Effector memory CD4-positive, alpha-beta T cell (primary cell): ENCODE data around the gene SYNGR4.
"Not testable (repeated sequence)": the region's sequence is repeated elsewhere in the genome, so short reads cannot be mapped to it uniquely, and the experiment has no call there.

Experiments used
- DNase-seq, 3 donors: peaks; one replicate each; pipeline ENCODE4 v3.0.0-alpha.2; 2020
- H3K27ac ChIP-seq: 2 replicates; pipeline ENCODE4 v1.7.0; 2013; ENCODE audit warnings: mild to moderate bottlenecking, low read length, moderate library complexity; ENCODE audit not compliant: insufficient read depth, poor library complexity, severe bottlenecking
- H3K27me3 ChIP-seq: replicated peaks from 2 replicates; pipeline ENCODE4 v1.7.0; 2013; ENCODE audit warnings: mild to moderate bottlenecking, low read length; ENCODE audit not compliant: insufficient read depth, control insufficient read depth, poor library complexity, severe bottlenecking
- H3K36me3 ChIP-seq: 2 replicates; pipeline ENCODE4 v1.7.0; 2013; ENCODE audit warnings: mild to moderate bottlenecking, low read length, moderate library complexity; ENCODE audit not compliant: control insufficient read depth, insufficient read depth
- H3K4me1 ChIP-seq: 2 replicates; pipeline ENCODE4 v1.7.0; 2013; ENCODE audit warnings: low read length, mild to moderate bottlenecking; ENCODE audit not compliant: control insufficient read depth, insufficient read depth, poor library complexity, severe bottlenecking
- H3K4me3 ChIP-seq: 2 replicates; pipeline ENCODE4 v1.7.0; 2013; ENCODE audit warnings: low read length, low read depth, mild to moderate bottlenecking; ENCODE audit not compliant: insufficient read depth, poor library complexity, severe bottlenecking
- H3K9me3 ChIP-seq: 2 replicates; pipeline ENCODE4 v1.7.0; 2013; ENCODE audit warnings: mild to moderate bottlenecking, low read length, moderate library complexity; ENCODE audit not compliant: control insufficient read depth
- total RNA-seq, 3 donors: gene quantifications; one replicate each; lab custom pipeline; 2026; lab: John Stamatoyannopoulos, UW

The SYNGR4 gene, protein sequence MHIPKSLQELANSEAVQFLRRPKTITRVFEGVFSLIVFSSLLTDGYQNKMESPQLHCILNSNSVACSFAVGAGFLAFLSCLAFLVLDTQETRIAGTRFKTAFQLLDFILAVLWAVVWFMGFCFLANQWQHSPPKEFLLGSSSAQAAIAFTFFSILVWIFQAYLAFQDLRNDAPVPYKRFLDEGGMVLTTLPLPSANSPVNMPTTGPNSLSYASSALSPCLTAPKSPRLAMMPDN
- total RNA-seq: 0 to 0.39 (median 0) reads per million in 3 donors

DNA sequence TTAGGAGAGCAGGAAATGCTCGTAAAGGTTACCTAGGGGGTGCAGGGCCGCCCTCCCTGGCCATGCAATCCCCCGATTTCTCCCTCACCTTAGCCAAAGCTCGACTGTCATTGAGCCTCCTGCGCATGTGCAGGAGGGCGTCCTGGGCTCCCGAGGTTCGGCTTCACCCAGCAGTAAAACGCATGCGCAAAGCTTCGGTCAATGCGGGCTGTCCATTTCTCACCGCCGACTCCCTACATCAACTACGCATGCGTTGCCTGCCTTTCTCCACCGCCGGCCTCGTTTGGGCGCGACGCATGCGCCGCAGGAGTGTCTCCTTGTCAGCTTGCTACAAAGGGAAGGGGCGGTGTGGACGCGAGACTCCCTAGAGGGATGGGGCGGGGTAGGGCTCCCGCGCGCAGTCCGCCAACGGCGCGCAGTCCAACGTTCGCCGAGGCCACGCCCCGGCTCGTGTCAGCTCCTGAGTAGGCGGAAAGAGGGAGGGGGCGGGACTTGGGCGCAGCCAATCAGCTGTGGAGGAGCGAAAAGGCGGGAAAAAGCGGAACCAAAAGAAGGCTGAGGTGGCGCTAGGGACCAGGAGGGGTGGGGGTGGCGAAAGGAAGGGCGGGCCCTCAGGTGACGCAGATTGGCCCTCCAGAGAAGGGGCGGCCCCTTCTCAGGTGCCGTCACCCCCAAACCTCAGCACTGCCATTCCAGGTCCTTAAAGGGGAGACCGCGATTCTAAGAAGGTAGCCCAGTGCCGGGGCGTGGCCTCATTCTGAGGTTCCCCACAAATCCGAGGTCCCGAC lies at the start of gene SYNGR4, which contains the start of gene TMEM143:
Gene SYNGR4, plus strand, starts transcription at position 558 of the 788 bp plus-strand sequence. CDS start 1,476 bp downstream, outside the sequence.
Gene TMEM143, minus strand, starts transcription at position 131 of the 788 bp plus-strand sequence. Its CDS starts 20 bp downstream, at position 111.
- H3K27ac ChIP-seq: peak within 1 kb of the TSS; percentile 77
- H3K36me3 ChIP-seq: peaks cover 4% of the 10 kb centered on the region
- no peaks in the 10 kb centered on the region for H3K27me3 ChIP-seq
- DNase-seq: peak; percentile 99
- H3K4me3 ChIP-seq: peak within 1 kb of the TSS; percentile 66
- H3K4me1 ChIP-seq: peaks cover 12% of the 10 kb centered on the region
- H3K9me3 ChIP-seq: no peaks in the 10 kb centered on the region

DNA sequence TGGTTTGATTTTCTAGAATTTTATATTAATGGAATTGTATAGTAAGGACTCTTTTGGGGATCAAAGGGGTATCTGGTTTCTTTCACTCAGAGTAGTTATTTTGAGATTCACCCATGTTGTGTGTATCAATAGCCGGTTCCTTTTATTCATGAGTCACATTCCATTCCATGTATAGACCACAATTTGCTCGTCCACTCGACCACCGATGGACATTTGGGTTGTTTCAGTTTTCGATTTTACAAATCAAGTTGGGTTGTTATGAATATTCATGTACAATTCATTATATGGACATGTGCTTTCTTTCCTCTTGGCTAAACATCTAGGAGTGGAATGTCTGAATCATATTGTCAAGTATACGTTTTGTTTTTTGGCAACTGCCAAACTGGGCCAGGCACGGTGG lies 48.5 kb upstream of the SYNGR4 start:
- Histone ChIP-seq H3K36me3 (no peaks in the 10 kb centered on the region), H3K9me3 (no peaks in the 10 kb centered on the region), H3K4me3 (no peak overlapping the region), H3K27ac (no peak overlapping the region), H3K4me1 (peaks cover 9% of the 10 kb centered on the region), H3K27me3 (no peaks in the 10 kb centered on the region)
- DNase-seq: no peak

DNA sequence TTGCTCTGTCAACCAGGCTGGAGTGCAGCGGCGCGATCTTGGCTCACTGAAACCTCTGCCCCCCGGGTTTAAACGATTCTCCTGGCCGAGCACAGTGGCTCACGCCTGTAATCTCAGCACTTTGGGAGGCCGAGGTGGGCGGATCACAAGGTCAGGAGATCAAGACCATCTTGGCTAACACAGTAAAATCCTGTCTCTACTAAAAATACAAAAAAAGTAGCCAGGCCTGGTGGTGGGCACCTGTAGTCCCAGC lies 46.5 kb upstream of the SYNGR4 start:
- not testable (repeated sequence) for H3K36me3 ChIP-seq, H3K4me3 ChIP-seq, H3K27me3 ChIP-seq, DNase-seq, H3K9me3 ChIP-seq, H3K27ac ChIP-seq
- peaks cover 24% of the 10 kb centered on the region for H3K4me1 ChIP-seq

DNA sequence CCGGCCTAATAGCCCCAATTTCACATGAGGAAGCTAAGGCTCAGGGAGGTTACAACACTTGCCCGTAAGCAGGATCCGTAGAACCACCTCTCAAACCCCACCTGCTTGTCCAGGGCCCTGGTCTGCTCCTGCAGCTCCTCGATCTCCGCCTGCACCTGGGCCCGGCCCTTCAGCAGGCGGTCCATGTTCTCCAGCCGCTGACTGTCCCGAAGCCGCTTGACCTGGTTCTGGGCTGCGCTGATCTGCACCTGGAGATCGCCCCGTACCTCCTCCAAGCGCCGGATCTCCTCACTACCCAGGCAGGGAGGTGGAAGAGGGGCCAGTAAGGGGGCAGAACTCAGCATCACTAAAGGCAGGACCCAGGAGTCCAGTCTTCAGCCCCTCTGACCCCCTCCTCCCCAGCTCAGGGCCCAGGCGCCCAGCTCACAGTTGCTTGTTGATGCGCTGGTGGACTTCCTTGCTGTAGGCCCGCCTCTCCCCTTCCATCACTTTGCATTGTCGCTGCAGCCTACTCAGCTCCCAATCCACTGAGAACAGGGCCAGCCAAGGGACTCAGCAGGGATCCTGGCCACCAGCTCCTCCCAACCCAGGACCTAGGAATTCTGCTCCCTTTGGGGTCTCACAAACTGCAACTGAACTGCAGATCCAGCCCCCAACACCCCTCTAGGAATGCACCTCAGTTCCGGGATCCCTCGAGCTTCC lies 45.7 kb upstream of the SYNGR4 start:
- no peaks in the 10 kb centered on the region for H3K9me3 ChIP-seq
- H3K4me3 ChIP-seq: no peak overlapping the region
- H3K4me1 ChIP-seq: peaks cover 32% of the 10 kb centered on the region
- no peaks in the 10 kb centered on the region for H3K27me3 ChIP-seq
- H3K27ac ChIP-seq: no peak overlapping the region
- no peak for DNase-seq
- H3K36me3 ChIP-seq: no peaks in the 10 kb centered on the region

DNA sequence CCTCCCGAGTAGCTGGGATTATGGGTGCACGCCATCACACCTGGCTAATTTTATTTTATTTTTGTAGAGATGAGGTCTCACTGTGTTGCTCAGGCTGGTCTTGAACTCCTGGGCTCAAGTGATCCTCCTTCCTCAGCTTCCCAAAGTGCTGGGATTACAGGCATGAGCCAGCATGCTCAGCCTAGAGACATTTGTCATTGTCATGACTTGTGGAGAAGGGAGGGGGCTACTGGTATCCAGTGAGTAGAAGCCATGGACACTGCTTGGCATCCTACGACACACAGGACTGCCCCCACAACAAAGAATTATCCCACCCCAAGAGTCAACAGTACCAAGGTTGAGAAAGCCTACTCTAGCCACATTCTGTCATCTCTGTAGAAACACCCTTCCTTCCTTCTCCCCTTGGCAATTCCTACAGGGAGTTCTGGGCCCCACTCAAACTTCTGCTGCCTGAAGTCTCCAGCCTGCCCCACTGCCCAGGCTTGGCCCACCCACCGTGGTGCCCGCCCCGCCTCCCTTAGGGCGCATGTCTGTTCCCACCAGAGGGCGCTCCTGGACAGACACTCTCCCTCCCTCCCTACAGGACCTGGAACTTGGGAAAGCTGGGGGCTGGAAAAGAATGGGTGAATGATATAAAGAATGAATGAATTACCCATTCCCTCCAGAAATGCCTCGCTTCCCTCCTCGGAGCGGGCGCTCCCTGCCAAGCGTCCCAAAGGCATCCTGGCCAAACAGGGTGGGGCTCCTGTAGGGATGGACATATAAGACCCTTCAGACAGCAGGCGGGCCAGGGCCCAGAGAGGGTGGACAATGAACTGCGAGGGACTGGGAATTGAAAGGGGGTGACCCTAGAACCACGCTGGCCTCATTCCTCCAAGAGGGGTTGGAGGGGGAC lies 44.3 kb upstream of the SYNGR4 start:
- Histone ChIP-seq H3K27me3 (no peaks in the 10 kb centered on the region), H3K27ac (peak overlapping the region; percentile 50), H3K4me1 (peaks cover 46% of the 10 kb centered on the region), H3K9me3 (no peaks in the 10 kb centered on the region), H3K4me3 (no peak overlapping the region), H3K36me3 (no peaks in the 10 kb centered on the region)
- DNase-seq: peak; percentile 59 to 69 (median 62)

DNA sequence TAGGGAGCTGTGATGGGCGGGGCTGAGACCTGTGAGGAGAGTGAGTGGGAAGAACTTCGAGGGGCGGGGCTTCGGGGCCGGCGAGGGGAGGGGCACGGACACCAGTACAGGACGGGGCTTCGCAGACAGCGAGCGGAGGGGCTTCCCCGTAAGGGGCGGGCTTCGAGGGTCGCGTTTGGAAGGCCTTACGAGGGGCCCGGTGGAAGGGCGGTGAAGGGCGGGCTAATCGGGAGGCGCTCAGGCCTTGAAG lies 42.9 kb upstream of the SYNGR4 start:
- no peaks in the 10 kb centered on the region for H3K27me3 ChIP-seq
- H3K27ac ChIP-seq: peak overlapping the region; percentile 100
- H3K4me3 ChIP-seq: peak overlapping the region; percentile 61
- no peaks in the 10 kb centered on the region for H3K36me3 ChIP-seq
- peak; percentile 92 to 97 (median 97) for DNase-seq
- no peaks in the 10 kb centered on the region for H3K9me3 ChIP-seq
- peaks cover 49% of the 10 kb centered on the region for H3K4me1 ChIP-seq

DNA sequence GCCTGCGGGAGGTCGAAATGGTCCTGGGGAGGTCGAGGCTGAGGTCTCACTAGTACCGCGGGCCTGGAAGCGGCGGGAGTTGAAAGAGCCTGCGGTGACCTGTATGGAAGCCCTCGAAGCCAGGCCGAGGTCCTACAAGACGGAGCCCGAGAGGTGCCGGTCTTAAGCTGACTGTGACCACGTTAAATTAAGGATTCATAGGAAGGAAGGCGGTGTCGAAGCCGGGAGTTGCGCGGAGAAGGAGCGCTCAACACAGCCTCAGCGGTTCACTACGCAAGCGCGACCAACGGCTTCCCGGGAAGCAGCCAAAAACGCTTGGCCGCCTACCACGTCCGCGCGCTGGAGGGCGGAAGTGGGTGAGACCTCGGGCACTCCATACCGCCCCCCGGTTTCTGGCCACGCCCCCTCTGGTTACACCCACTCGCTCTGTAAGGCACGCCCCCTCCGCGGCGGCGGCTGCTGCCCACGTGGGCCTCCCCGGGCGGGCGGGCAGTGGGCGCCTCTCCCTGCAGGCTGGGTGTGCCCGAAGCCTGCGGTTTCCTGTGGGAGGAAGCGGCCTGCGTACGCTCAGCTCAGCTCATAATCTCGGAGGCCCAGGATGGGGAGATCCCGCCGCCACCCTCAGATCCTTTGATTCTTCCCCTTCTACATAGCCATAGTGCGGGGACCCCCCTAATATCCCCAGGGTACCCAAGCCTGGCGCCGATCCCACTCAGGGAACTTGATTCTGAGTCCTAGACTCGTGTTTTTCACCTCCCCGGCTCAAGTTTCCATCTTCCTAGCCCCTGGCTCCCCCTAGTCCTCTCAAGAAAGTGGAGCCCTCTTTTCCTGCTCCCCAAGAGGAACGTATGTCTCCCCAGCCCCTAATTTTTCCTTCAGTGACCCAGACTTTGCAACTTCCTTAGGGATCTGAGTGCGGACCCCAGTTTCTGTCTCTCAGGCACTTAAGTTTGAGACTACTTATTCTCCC lies 42.3 kb upstream of the SYNGR4 start:
- H3K36me3 ChIP-seq: no peaks in the 10 kb centered on the region
- peak; percentile 99 to 100 (median 99) for DNase-seq
- no peaks in the 10 kb centered on the region for H3K27me3 ChIP-seq
- H3K4me3 ChIP-seq: peak overlapping the region; percentile 61
- no peaks in the 10 kb centered on the region for H3K9me3 ChIP-seq
- H3K27ac ChIP-seq: peak overlapping the region; percentile 100
- H3K4me1 ChIP-seq: peaks cover 53% of the 10 kb centered on the region

DNA sequence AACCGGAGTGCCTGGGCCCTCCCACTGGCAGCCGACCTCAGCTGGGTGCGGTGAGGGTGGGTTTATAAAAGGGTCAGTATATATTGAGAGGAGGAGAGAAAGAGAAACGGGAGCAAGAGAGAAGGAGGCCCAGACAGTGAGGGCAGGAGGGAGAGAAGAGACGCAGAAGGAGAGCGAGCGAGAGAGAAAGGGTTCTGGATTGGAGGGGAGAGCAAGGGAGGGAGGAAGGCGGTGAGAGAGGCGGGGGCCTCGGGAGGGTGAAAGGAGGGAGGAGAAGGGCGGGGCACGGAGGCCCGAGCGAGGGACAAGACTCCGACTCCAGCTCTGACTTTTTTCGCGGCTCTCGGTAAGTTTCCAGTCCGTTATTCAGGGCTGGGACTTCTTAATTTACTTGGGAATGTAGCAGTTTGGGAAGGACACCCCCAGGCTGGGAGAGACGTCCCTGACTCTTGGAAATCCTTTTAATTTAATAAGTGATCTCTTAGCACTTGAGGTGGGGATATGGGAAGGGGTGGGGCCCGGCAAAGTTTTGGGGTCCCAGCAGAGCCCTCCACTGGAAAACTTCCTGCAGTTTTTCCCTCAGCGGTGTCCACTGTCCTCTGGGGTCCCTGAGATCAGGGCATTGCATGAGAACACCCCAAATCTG lies 38.8 kb upstream of the SYNGR4 start, which contains the start of gene EMP3:
Gene EMP3, plus strand, starts transcription at position 288 of the 646 bp plus-strand sequence. CDS start 1,293 bp downstream, outside the sequence.
- H3K9me3 ChIP-seq: no peaks in the 10 kb centered on the region
- peak within 1 kb of the TSS; percentile 83 for H3K4me3 ChIP-seq
- no peaks in the 10 kb centered on the region for H3K27me3 ChIP-seq
- peaks cover 75% of the 10 kb centered on the region for H3K4me1 ChIP-seq
- peaks cover 17% of the 10 kb centered on the region for H3K36me3 ChIP-seq
- peak; percentile 77 to 82 (median 78) for DNase-seq
- H3K27ac ChIP-seq: peak within 1 kb of the TSS; percentile 100
